Mucosa of rectum (tissue), 2 donors: ENCODE results near the gene HHAT.

Experiments used
- H3K27ac ChIP-seq, 2 donors: one replicate each; pipeline ENCODE4 v1.7.0; 2013; ENCODE audit warnings: inconsistent platforms in 2 of 2, low read depth in 2 of 2, low read length in 2 of 2
- H3K27me3 ChIP-seq, 2 donors: one replicate each; pipeline ENCODE4 v1.7.0; 2013; ENCODE audit warnings: low read length in 2 of 2; ENCODE audit not compliant: control insufficient read depth in 2 of 2, insufficient read depth in 2 of 2
- H3K36me3 ChIP-seq, 2 donors: one replicate each; pipeline ENCODE4 v1.7.0; 2013; ENCODE audit warnings: low read length in 2 of 2; ENCODE audit not compliant: control insufficient read depth in 2 of 2, insufficient read depth in 2 of 2
- H3K4me1 ChIP-seq, 2 donors: one replicate each; pipeline ENCODE4 v1.7.0; 2013; ENCODE audit warnings: low read length in 2 of 2, mild to moderate bottlenecking in 1 of 2; ENCODE audit not compliant: control insufficient read depth in 2 of 2, insufficient read depth in 2 of 2
- H3K4me3 ChIP-seq, 2 donors: one replicate each; pipeline ENCODE4 v1.7.0; 2013; ENCODE audit warnings: low read length in 2 of 2
- H3K9ac ChIP-seq, 2 donors: one replicate each; pipeline ENCODE4 v1.7.0; 2013; ENCODE audit warnings: low read length in 2 of 2, low read depth in 1 of 2, mild to moderate bottlenecking in 1 of 2
- H3K9me3 ChIP-seq, 2 donors: one replicate each; pipeline ENCODE4 v1.7.0; 2013; ENCODE audit warnings: low read length in 2 of 2; ENCODE audit not compliant: control insufficient read depth in 2 of 2
- donor health status: healthy.
- donor health status: Normal muscosa, but diverticular disease.

HHAT gene

DNA sequence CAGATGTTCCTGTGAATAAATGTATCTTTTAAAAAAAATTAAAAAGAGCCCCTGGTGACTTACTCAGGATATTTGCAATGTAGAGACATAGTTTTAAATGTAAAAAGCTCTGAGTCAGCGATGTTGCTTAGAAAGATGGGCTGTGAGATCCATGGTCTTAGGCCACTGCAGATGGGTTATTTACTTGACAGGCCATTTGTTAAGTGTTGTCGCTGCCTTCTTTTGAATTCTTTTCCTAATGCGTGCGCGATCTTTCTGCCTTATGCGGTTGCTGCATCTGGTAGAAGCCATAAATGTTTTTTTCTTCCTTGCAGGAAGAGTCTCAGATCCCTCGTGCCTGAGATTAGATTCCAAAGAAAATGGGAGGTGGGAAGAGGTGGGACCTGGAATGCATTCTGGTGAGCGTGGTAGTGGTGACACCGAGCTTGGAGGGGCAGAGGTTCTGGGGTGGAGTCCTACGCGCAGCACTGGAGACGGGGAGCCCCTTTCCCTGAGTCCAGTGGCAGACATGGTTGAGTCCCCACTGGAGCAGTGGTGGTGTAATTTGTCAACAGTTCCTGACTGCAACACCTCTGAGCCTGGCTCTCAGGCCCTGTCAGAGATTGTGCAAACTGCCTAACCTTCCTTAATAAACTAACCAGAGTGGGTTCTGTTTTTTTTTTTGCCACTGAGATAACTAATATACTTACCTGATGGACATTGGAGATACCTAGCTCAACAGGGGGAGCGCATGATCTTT is 197.2 kb downstream of the HHAT start:
- Histone ChIP-seq H3K4me1 (no peaks in the 10 kb centered on the region), H3K9me3 (no peaks in the 10 kb centered on the region), H3K9ac (no peak overlapping the region), H3K4me3 (no peak overlapping the region), H3K36me3 (no peaks in the 10 kb centered on the region), H3K27me3 (no peaks in the 10 kb centered on the region), H3K27ac (no peak overlapping the region)

DNA sequence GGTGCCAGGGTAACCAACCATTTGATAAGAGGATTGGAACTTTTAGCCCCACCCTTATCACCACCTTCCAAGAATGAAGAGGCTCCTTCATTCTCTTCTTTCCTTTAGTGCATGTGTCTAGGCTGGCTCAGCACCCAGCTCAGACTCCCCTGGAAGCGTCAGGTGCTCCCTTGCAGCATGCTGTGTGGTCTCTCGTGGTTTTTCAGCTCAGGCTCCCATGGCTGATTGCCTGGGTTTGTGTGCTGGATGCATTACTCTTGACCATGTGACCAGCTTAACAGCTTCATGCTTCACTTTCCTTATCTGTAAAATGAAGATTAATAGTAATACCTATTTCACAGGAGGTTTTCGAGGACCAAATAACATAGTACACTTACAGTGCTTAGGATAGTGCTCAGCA is 198.4 kb downstream of the HHAT start:
- H3K27me3 ChIP-seq, result no peaks in the 10 kb centered on the region
- H3K4me1 ChIP-seq, result no peaks in the 10 kb centered on the region
- no peak overlapping the region for H3K9ac ChIP-seq
- H3K4me3 ChIP-seq, result no peak overlapping the region
- H3K27ac ChIP-seq, result no peak overlapping the region
- H3K36me3 ChIP-seq, result no peaks in the 10 kb centered on the region
- H3K9me3 ChIP-seq, result no peaks in the 10 kb centered on the region

DNA sequence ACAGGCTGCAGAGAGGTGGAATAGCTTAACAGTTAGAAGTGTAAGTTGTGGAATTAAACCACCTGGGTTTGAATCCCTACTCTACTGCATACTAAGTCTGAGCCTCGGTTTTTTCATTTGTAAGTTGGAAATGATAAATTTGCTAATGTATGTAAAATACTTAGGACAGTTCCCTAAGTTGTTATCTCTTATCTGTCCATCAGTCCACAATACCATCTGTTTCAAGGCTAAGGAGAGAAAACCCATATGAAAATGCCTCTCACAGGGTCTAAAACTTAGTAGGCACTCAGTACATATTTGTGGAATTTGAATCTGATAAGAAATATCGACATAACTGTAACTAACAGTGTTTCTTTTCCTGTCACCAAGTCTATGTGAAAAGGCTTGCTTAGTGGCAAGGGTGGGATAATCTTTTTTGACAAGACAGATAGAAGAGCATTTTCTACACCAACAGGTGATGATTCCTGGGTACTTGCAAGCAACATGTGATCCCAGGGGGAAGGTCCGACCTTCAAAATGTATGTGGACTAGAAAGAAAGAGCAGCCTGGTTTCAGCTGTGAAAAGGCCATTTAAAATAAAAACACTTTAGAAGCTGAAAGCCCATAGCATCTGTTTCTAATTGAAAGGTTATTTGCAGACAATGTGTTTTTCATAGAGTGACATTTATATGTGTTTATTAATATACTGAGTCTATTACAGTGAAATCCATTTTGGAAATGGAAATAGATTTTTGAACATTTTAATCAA is 202.9 kb downstream of the HHAT start:
- Histone ChIP-seq H3K36me3 (no peaks in the 10 kb centered on the region), H3K27ac (no peak overlapping the region), H3K4me3 (no peak overlapping the region), H3K27me3 (no peaks in the 10 kb centered on the region), H3K9ac (no peak overlapping the region), H3K4me1 (no peaks in the 10 kb centered on the region), H3K9me3 (no peaks in the 10 kb centered on the region)

DNA sequence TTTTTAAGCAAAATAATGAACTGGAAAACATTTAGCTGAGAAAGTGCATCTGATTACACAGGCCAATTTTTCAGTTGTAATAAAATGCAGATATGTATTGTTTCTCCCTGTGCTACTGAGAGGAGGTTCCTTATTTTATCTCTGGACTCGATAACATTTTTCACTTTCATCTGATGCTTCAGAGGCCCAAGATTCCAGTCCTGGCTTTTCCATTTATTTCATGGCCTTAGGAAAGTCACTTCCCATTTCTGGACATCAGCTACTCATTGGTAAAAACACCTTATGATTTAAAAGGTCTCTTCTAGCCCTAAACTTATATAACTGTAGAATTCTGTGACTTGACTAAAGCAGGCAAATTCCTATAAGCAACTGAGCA is 203.5 kb downstream of the HHAT start:
- no peak overlapping the region for H3K4me3 ChIP-seq
- no peaks in the 10 kb centered on the region for H3K27me3 ChIP-seq
- no peaks in the 10 kb centered on the region for H3K36me3 ChIP-seq
- H3K9me3 ChIP-seq, result no peaks in the 10 kb centered on the region
- no peak overlapping the region for H3K27ac ChIP-seq
- H3K9ac ChIP-seq, result no peak overlapping the region
- H3K4me1 ChIP-seq, result no peaks in the 10 kb centered on the region

DNA sequence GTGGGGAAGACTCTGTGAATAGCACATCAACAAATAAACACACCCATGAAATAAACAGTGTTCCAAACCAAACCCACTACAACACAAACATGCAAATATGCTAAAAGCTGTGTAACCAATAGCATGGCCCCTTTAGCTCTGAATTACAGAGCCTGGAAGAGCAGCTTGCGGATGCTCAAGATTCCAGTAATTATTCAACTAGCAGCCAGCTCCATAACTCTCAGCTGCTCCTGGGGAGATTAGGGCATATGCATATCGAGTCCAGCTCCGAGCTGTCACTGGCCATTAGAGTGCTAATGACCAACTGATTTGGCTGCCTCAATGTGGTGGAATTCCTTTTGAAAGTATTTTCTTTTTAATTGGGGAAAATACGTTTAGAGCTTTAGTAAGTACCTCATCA is 207.1 kb downstream of the HHAT start:
- Histone ChIP-seq H3K4me3 (no peak overlapping the region), H3K9me3 (no peaks in the 10 kb centered on the region), H3K27ac (no peak overlapping the region), H3K4me1 (no peaks in the 10 kb centered on the region), H3K27me3 (no peaks in the 10 kb centered on the region), H3K9ac (no peak overlapping the region), H3K36me3 (no peaks in the 10 kb centered on the region)

DNA sequence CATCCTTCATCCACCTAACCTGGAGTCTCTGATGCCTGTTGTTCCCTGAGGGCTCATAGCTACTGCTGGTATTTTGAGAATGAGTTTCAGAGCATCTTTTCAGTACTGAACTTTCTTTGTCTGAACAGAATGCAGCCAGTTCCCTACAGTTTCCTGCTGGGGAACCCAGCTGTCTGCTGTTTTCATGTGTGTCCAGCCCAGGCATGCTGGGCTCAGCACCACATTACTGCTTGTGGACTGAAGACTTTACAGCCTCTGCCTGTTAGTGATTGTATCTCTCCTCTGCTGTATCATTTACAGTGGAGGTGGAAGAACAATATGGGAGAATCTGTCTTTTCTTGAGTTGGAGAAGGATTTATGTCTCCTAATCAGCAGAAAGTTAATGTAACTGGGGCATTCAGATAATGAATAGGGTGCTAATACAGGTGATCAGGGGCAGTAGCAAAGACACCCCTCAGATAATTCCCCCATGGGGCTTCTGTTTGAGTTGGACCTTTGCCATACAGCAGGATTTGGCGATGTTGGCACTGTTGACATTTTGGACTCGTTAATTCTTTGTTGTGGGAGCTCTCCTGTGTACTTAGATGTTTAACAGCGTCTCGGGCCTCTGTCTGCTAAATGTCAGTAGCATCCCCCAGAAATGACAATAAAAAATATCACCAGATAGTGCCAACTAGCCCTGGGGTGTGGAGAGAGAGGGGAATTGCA is 207.7 kb downstream of the HHAT start:
- H3K4me3 ChIP-seq, result no peak overlapping the region
- no peaks in the 10 kb centered on the region for H3K4me1 ChIP-seq
- no peak overlapping the region for H3K27ac ChIP-seq
- H3K9me3 ChIP-seq, result no peaks in the 10 kb centered on the region
- H3K9ac ChIP-seq, result no peak overlapping the region
- no peaks in the 10 kb centered on the region for H3K36me3 ChIP-seq
- H3K27me3 ChIP-seq, result no peaks in the 10 kb centered on the region

DNA sequence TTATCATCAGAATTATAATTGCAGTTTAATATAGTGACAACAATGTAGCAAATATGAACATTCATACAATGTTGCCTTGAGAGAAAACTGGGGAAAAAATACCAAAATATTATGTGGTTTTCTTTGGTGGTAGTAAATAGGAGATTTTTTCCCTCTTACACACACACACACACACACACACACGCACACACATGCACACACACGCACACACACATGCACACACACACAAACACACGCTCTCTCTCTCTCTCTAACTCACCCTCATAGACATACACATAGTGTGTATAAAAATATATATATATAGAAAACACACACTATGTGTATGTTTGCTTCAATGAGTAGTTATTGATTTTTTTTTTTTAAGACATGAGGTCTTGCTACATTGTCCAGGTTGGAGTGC is 211.6 kb downstream of the HHAT start:
- no peak overlapping the region for H3K27ac ChIP-seq
- H3K36me3 ChIP-seq, result no peaks in the 10 kb centered on the region
- H3K4me1 ChIP-seq, result no peaks in the 10 kb centered on the region
- no peaks in the 10 kb centered on the region for H3K27me3 ChIP-seq
- H3K9ac ChIP-seq, result no peak overlapping the region
- H3K9me3 ChIP-seq, result no peaks in the 10 kb centered on the region
- H3K4me3 ChIP-seq, result no peak overlapping the region

DNA sequence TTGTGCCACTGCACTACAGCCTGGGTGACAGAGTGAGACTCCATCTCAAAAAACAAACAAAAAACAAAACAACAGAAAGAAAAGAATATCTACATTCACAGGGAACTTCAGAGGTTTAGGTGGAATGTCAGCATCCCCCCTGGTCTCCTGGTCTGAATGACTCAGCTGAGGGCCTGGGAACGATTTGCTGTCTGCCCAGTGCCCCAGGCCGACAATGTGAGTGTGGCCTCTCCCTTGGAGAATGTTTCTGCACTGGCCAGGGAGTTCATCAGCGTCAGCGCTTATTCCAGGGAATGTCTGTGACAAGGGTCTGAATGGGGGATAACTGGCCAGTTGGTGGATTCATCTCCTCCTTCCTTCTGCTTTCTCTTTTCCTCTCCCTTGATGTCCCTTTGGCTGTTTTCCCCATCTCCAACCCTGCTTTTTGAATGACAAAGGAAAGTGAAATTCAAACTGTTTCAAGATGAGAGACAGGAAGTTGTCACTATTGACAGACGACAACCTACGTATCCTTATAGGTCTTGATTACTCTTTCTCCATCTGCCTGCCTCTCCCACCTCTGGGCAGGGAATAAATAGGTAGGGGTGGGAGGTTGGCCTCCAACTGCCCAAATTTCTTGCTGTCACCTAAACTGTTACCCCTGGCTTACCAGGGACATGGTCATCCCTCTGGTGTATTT is 213.1 kb downstream of the HHAT start:
- H3K4me3 ChIP-seq, result no peak overlapping the region
- no peak overlapping the region for H3K9ac ChIP-seq
- no peaks in the 10 kb centered on the region for H3K4me1 ChIP-seq
- no peaks in the 10 kb centered on the region for H3K9me3 ChIP-seq
- no peaks in the 10 kb centered on the region for H3K36me3 ChIP-seq
- no peak overlapping the region for H3K27ac ChIP-seq
- no peaks in the 10 kb centered on the region for H3K27me3 ChIP-seq

DNA sequence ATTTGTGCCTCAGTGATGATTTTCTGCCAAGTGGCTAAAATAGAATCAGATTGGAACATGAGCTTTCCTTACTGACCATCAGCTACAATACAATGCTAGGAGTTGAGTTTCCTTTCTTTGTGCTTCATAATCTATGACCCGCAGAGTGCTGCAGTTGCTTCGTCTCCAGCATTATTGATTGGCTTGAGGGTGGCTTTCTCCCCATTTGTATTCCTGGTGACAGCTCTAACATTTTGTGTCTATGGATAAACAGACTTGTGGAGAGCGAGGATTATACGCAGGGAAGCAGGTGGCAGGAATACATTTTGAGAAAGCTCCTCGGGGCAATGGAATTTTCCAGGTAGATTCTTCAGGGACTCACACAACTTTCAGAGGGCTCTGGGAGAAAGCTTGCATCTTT is 223.2 kb downstream of the HHAT start:
- Histone ChIP-seq H3K9me3 (no peaks in the 10 kb centered on the region), H3K4me1 (no peaks in the 10 kb centered on the region), H3K9ac (no peak overlapping the region), H3K27ac (no peak overlapping the region), H3K27me3 (no peaks in the 10 kb centered on the region), H3K36me3 (no peaks in the 10 kb centered on the region), H3K4me3 (no peak overlapping the region)

DNA sequence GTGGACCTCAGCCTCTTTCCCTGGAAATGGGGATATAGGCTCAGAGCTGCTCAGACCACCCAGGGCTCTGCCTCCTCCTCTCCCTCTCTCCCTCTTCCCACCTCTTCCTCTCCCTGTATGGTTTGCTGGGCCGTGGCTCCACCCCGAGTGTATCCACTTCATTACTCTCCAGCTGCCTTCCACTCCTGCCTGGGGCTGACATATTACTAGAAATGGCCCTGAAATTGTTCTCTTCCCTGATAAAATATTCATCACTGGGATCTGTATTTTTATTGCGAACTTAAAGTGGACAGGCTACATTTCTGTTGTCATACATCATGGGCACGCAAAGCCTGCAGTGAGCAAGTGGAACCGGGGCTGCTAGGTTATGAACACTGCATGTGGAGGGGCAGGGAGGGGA is 225.0 kb downstream of the HHAT start:
- H3K27me3 ChIP-seq, result no peaks in the 10 kb centered on the region
- no peak overlapping the region for H3K9ac ChIP-seq
- H3K36me3 ChIP-seq, result no peaks in the 10 kb centered on the region
- H3K9me3 ChIP-seq, result no peaks in the 10 kb centered on the region
- no peak overlapping the region for H3K27ac ChIP-seq
- H3K4me1 ChIP-seq, result no peaks in the 10 kb centered on the region
- H3K4me3 ChIP-seq, result no peak overlapping the region
